Mucosa of gallbladder (tissue), 1 donor: ENCODE measurements around the gene PTPRN2. TPM values are rescaled to one million over a fixed set of nuclear protein-coding genes. Genes with fewer than 3 reads are reported as not detected.
A peak's percentile ranks its signal among the peaks of the same experiment; 100 is the strongest.
"Not testable (repeated sequence)": the region's sequence is repeated elsewhere in the genome, so short reads cannot be mapped to it uniquely, and the experiment has no call there.

Source experiments
- DNase-seq: peaks from one replicate; pipeline ENCODE4 v3.0.0-alpha.2; 2020; ENCODE audit warnings: low spot score
- total RNA-seq: library from RNA; stranded (reverse); gene quantifications from one replicate; pipeline ENCODE4 v1.2.1, GENCODE V29; 2021
- donor health status: DM: no; HTN: no; CAD: no.

The PTPRN2 gene
- 11.9 TPM for total RNA-seq

DNA sequence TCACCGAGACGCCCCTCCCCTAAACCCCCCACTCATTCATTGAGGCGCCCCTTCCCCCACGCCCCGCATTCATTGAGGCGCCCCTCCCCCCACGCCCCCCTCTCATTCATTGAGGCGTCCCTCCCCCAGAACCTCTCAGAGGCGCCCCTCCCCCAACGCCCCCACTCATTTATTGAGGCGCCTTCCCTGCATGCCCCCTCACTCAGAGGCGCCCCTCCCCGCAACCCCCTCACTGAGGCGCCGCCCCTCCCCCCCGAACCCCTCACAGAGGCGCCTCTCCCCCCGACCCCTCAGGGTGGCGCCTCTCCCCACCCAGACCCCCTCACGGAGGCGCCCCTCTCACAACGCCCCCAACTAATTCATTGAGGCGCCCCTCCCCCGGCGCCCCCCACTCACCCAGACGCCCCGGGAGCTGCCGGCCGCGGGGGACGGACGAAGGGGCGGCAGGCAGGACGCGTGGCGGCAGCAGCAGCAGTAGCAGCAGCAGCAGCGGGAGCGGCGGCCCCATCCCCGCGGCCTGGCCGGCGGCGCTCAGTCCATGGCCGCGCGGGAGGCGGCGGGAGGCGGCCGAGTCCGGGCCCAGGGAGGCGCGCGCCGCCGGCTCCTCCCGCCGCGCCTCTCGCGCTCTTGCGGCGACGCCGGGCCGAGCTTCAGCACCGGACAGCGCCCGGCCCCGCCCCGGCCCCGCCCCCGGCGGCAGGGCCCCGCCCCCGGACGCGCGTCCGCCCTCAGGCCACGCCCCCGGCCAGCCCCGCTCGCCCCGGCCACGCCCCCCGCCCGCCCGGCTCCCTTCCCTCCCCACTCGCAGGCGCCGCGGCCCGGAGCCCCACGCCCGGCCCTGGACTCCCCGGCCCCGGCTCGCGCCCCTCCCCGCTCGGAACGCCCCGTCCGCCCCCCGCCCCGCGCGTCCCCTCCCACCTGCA, at the start of gene PTPRN2:
Gene PTPRN2, minus strand, starts transcription at position 662 of the 923 bp plus-strand sequence.
- peak; percentile 62 for DNase-seq

DNA sequence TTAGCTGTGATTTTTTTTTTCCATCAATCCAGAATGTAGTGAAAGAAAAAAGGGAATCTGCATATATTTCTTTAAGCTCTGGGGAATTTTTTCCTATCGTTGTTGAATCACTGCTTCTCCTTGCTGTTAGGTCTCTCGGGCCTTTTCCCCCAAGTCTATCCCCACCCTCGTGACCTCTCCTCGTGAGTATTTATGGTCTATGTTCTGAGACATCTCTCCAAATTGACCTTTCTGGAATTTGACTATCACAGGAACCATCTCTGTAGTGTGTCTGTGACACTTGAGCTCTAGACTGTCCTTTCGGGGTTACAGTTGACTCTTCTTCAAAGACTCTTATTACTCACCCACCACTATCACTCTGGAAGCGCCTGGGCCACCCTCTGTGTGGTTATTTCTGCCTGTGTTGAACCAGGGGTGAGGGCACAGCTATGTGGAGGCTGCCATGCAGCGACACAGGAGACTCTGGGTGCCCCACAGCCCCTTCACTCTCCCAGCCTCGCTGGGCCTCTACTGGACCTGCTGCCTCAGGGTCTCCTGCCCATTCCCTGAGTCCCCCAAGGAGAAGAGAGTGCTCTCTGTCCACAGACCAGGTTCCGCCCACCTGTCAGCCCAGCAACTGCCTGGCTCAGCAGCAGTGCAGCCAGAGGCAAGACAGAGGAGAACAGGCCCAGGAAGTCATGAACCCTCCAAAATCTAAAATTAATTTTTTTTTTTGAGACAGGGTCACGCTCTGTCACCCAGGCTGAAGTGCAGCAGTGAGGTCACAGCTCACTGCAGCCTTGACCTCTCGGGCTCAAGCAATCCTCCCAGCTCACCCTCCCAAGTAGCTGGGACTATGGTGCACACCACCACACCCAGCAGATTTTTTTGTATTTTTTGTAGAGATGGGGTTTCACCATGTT, 45.7 kb upstream of the PTPRN2 start:
- DNase-seq: no peak

DNA sequence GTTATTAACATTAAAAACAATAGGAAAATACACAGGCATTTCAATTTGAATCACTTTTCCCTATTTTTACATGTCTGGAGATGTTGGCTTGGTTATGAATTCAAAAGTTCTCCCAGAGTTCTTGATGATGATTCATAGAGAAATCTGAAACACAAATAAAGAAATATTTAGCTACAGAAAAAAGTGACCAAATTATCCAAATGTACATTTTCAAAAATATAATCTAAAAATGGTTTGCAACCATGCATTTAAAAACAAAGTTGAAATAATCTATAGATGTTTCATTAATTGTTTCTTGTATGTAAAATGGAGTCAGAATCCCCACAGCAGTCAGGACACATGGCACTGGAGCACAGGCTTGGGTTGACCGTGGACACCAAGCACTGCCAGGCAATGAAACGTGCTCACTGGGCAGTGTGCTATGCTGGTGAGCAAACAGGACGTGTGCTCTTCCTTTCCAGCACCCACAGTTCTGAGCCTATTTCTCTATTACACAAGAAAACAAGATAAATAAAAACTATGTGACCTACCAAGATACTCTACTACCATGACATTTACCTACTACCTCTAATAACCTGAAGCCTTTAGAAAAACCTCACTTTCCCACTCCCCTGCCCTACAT, 44.1 kb upstream of the PTPRN2 start:
- no peak for DNase-seq

DNA sequence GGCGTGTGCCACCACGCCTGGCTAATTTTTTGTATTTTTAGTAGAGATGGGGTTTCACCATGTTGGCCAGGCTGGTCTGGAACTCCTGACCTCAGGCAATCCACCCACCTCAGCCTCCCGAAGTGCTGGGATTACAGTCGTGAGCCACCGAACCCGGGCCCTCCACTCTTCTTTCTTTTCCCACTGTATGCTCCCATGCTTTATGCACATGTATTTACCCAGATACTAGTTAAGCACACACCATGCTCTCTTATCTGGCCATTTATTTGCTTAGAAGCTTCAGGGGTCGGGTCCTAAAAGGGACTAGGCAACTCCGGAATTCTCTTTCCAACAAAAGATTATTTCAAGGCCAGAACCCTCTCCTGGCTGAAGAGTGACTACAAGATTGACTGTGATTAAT, 38.7 kb upstream of the PTPRN2 start:
- DNase-seq: not testable (repeated sequence)

DNA sequence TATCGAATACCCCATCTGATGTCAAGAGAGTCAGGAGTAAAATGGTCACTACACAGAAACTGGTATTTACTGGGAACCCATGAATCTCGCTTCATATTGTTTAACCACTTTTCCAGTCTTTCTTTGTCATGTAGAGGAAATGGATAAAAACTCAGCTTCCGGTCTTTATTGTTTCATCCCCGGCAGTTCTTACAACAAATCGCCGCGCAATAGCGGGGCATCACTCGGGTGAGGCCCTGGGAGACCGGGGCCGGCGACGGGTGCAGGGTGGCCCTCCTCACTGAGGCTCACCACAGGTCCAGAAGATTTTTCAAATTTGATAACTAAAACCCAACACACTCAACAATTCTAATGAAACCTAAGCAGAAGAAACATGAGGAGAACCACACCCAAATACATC, 35.6 kb upstream of the PTPRN2 start:
- no peak for DNase-seq

DNA sequence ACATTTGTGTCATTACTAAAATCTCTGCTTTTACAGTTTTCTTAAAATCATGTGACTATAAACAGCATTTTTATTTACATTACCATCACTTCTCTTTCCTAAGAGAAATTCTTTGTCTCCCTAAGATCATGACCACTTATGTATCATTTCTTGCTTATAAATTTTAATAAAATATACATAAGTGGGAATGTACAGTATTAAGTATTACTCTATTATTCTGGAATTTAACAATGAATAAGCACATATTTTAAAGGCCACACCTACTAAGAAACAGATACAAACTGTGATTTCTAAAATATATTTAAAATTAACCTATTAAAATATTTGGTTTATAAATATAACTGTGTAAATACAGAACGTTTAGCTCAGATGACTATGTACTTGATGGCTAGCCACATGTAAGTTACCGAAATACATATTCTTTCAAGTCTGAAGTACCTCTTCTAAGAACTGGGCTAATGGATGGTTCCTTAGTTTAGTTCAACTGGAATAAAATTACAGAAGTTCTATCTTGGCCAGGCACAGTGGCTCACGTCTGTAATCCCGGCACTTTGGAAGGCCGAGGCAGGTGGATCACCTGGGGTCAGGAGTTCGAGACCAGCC, 33.3 kb upstream of the PTPRN2 start:
- no peak for DNase-seq

DNA sequence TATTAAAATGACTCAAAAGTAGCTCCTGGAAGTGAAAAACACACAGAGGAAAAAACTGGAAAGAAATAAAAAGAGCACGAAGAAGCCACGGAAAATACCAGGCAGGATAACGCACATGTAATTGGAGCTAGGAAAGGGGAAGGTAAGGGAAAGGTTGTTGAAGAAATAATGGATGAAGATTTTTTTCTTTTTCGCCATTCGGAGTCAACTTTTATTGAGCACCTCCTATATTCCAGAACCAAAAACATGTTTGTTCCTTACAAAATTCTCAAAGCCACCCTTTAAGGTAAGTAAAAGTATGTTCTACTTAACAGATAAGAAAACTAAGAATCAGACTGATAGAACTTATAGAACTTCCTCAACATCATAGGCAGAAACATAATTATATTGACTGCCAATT, 32.8 kb upstream of the PTPRN2 start:
- DNase-seq: no peak

DNA sequence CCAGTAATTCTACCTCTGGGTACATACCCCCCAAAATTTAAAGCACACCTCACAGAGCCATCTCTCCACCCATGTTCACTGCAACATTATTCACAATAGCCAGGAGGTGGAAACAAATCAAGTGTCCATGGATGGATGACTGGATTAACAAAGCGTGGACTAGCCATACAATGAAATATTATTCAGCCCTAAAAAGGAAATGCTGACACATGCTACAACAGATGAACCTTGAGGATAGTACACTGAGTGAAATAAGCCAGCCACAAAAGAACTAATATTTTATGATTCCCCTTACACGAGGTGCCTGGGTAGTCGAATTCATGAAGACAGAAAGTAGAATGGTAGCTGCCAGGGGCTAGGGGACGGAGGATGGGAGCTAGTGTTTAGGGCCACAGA, 31.1 kb upstream of the PTPRN2 start:
- no peak for DNase-seq

DNA sequence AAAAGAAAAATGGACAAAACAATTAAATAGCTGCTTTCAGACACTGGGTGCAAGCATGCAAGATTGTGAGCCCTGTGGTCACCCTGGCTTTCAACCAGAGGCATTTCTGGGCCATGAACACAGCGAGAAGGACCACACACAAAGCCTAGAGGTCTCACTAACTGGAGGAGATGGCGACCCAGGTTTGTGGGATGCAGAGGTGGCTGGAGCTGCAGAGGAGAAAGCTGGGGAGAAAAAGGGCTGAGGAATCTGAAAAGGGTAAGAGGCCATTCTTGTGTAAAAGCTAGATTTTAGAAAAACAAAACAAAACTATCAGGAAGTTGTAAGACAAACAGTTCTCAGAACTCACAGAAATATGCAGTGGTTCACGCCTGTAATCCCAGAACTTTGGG, 30.1 kb upstream of the PTPRN2 start:
- DNase-seq: no peak

DNA sequence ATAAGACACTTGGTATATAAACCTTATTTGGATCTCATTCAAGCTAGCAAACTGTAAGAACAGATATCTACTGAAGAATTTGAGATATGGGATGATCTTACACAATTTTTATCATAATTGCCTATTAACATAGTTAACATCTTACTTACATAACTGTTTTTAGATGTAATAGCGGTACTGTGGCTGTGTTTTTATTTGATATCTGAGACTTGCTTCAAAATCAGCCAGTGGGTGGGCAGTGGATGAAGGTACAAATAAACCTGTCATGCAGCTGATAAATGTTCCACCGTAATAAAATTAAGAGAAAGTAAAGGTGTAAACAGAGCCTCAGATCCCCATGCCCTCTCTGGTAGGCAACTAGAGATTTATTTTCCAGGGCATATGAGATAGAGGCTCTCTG, 28.4 kb upstream of the PTPRN2 start:
- no peak for DNase-seq

DNA sequence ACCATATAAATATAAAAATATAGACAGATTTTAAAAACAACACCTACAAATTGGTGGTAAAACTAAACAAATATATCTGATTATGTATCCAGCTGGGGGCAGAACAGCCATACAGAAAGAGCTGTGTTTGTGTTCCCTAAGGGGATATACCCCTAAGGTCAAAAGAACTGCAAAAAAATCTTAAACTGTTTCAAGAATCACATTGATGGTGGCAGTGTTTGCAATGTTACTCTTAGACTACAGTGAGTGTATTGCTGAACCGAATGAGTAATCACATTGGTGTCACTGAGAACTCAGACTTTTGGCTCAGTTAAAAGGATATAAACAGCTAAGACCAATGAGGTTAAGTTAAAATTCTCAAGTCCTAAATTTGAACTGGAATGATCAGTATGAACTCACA, 27.1 kb upstream of the PTPRN2 start:
- no peak for DNase-seq

DNA sequence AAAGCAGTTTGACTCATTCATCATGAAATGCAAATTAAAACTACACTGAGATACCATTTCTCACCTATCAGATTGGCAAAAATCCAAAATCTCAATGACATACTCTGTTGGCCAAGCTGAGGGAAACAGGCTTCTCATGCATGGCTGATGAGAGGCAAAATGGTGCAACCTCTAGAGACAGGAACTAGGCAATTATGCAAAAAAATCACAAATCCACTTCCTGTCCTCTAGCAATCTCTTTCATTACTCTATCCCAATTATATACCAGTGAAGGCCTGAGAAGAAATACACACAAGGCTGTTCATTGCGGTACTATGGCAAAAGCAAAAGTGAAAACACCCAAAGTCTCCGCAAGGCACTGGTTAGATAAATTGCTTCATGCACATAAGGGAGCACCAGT, 25.9 kb upstream of the PTPRN2 start:
- DNase-seq: no peak

DNA sequence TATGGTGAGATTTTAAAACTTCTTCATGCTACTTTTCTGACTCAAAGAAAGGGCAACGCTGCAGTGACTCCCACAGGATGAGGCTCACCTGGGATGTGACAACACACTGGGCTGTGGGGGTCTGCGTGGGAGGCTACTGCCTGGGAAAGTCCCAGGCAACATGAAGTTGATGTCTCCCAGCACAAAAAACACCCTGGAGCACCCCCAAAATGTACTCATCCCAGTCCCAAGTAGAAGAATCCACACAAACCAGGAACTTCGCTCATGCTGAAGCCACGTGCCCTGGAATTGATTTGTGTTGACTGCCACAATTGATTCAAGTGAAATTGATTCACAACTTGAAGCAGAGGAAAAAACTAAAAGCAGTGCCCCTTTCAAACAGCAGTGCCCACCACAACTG, 24.9 kb upstream of the PTPRN2 start:
- no peak for DNase-seq

DNA sequence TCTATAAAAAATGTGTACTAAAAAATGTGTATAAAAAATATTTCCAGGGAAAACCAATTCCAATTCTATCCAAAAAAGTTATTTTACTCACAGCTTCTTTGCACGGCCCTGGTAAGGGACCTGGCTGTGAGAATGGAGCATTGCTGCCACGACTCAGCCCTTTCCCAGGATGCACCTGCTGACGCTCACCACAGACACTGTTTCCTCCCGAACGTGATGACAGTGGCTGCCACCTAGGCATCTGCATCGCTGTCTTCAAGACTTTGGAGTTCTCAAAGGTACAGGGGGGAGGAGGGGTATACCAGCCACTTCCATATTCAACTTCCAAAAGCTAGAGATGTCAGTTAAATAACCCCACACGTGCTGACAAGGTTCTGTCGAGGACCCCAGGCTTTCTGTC, 23.9 kb upstream of the PTPRN2 start:
- DNase-seq: no peak

DNA sequence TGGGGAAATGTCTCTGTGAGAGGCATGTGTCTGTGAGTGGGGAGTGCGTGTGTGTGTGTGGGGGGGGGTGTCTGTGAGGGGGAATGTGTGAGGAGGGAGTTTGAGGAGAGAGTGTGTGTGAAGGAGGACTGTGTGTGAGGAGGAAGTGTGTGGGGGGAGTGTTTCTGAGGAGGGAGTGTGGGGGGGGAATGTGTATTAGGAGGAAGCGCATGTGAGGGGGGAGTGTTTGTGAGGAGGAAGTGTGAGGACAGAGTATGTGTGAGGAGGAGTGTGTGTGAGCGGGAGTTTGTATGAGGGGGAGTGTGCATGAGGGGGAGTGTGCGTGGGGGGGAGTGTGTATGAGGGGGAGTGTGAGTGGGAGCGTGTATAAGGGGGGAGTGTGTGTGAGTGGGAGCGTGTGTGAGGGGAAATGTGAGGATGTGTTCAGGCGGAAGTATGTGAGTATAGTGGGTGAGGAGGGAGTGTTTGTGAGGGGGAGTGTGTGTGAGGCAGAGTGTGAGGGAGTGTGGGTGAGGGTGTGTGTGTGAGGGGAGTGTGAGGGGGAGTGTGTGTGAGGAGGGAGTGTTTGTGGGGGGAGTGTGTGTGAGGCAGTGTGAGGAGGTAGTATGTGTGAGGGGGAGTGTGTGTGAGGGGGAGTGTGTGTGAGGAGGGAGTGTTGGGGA, 21.8 kb upstream of the PTPRN2 start:
- no peak for DNase-seq

DNA sequence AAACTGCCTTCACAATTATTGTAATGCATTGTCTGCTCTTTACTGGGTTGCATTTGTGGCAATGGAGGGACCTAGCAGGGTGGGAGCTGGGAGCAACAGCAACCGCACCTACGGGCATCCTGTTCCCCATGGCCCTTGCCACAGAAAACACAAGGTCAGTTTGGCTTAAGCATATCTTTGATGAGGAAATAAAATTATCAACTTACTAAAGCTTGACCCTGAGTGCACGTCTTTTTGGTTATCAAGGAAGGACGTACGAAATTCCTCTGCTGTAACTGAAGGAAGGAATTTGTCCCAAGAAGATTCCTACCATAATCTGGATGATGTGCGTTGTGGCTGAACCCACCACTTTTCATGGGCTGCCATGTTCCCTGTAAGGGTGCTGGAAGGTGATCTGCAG, 19.9 kb upstream of the PTPRN2 start:
- DNase-seq: no peak

DNA sequence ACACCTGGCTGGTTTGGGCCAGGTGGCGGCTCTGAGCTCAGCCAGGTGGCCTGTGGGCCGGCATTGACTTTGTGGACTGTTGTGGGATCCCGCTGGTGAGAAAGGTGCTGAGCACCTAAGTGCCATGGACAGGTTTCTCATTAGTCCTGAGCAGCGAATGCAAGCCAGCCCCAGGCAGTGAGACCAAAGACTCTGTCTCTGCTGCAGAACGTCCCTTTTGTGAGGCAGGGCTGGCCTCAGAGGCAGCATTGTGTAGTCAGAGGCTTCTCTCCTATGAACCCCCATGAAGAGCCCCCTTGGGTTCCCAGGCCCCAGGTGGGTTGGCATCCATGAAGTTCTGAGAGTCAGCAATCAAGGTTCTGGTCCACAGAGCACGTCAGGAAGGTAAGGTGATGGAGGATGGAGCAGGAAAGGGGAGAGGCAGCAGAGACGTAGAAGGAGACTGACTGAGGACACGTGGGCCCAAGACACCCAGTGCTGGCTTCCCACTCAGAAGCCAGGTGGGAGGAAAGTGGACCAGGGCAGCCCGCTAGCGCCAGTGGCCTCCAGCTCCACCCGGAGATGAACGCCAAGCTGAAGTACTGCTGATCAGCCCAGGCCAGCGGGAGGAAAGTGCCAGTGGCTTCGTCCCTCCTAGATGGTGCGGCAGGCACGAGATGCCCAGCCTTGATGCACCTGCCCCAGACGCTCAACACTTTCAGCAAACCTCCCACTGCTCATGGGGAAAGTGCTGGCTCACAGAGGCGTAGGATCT, 19.2 kb upstream of the PTPRN2 start:
- no peak for DNase-seq

DNA sequence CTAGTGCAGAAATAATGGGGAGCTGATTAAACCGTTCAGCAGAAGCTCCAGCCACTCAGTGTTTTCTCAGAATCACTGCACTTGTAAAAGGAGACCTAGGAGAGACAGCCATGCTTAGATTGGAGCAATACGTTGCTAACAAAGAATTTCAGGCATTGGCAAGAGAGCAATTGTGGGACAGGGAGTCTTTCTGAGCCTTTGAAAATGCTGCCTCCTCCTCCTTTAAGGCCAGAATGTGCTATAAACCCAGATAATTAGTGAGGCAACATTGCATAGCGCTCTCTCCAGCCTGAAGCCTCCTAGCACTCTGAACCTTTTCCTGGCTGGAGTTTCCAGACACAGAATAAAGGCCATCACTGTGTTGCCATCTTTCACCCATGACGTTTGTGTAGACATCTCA, 18.5 kb upstream of the PTPRN2 start:
- DNase-seq: no peak

DNA sequence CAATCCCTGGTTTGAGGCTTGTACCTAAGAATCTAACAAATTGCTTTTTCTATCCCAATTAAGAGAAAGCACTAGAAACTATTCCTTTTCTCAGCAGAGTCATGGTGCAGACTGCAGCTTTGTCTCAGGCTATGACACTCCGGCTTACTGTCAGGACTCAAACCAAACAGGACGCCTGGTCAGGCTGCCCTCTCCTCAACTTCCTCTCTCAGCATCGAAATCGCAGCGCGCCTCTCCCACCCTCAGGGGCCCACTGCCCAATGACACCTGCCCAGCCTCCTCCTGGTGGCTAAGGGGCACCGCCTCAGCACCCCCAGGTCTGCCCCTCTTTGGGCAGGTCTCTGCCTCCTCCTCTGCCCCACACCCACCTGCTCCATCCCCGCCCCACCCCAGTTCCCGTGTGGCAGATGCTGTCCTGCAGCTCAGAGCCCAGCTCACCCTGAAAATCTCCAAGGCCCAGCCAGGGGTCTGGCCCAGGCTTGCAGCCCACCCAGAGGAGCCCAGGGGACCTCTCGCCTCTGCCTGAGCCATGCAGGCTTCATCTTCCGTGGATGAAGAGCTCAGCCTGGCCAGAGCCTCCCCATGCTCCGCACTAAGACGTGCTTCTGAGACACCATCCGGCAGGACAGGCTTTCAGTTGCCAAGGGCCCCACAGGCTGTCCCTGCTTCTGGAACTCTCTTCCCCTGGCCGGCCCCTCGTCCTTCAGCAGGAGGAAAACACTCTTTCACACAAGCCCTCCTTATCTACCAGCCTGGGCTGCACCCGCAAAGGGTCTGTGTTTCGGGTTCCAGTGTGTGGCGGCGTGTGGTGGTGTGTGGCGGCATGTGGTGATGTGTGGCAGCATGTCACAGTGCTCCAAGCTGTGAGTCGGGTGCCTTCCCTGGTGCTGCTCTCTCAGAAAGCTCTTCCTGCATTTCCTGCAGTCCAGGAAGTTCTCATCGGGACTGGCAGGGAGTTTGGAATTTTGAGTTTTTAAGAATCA, 16.4 kb upstream of the PTPRN2 start:
- no peak for DNase-seq
